IMR-90 (cell line): ENCODE results near the gene IRF2. TPM values are rescaled to one million over a fixed set of nuclear protein-coding genes. Genes with fewer than 3 reads are reported as not detected.

ENCODE experiments used
- ATAC-seq: fragments of 200-7000 bp; cut with Tn5 transposase; 2 replicates; pipeline ENCODE4 v1.9.1; 2020; ENCODE audit warnings: low read depth, mild to moderate bottlenecking, moderate library complexity
- BruUV-seq: library from RNA; stranded (reverse); fragments of 400-500 nt; replicated peaks from 2 replicates; lab custom pipeline; 2021; lab: Mats Ljungman, UMichigan
- CTCF ChIA-PET: fragments of 300-600 bp; formaldehyde crosslinking; extraction: SDS; loops from one replicate; lab custom pipeline; 2021; ENCODE audit warnings: antibody characterized with exemption; lab: Yijun Ruan, JAX
- POLR2A ChIA-PET: fragments of 300-600 bp; sonication (Branson Sonifier 250); formaldehyde crosslinking; loops from one replicate; lab custom pipeline; 2022; ENCODE audit warnings: antibody characterized with exemption; ENCODE audit not compliant: unreplicated experiment; lab: Charles Lee
- DNase-seq: peaks from one replicate; pipeline ENCODE4 v3.0.0; 2013
- H2AFZ ChIP-seq: replicated peaks from 2 replicates; pipeline ENCODE3; 2013; ENCODE audit warnings: low read length, mild to moderate bottlenecking; ENCODE audit not compliant: poor library complexity
- H2AK5ac ChIP-seq: 2 replicates; pipeline ENCODE4 v1.6.1; 2013; ENCODE audit warnings: low read depth, low read length, inconsistent platforms
- H2AK9ac ChIP-seq: replicated peaks from 2 replicates; pipeline ENCODE3; 2013; ENCODE audit warnings: mild to moderate bottlenecking, low read depth, low read length, moderate library complexity; ENCODE audit not compliant: poor library complexity
- H2BK120ac ChIP-seq: 2 replicates; pipeline ENCODE4 v1.6.1; 2013; ENCODE audit warnings: low read depth, low read length, inconsistent platforms
- H2BK15ac ChIP-seq: 3 replicates; pipeline ENCODE4 v1.6.1; 2013; ENCODE audit warnings: low read depth, low read length, inconsistent platforms
- H2BK20ac ChIP-seq: 2 replicates; pipeline ENCODE4 v1.6.1; 2013; ENCODE audit warnings: low read depth, mild to moderate bottlenecking, inconsistent platforms, low read length, moderate library complexity
- H2BK5ac ChIP-seq: 2 replicates; pipeline ENCODE4 v1.6.1; 2013; ENCODE audit warnings: mild to moderate bottlenecking, low read depth, low read length, inconsistent platforms; ENCODE audit not compliant: poor library complexity, severe bottlenecking
- H3K14ac ChIP-seq: replicated peaks from 2 replicates; pipeline ENCODE4 v1.6.1; 2013; ENCODE audit warnings: low read depth, low read length, inconsistent platforms
- H3K18ac ChIP-seq: 2 replicates; pipeline ENCODE4 v1.6.1; 2013; ENCODE audit warnings: low read depth, low read length, control low read depth
- H3K23ac ChIP-seq: 2 replicates; pipeline ENCODE4 v1.6.1; 2013; ENCODE audit warnings: low read depth, low read length, inconsistent platforms
- H3K27ac ChIP-seq: 2 replicates; pipeline ENCODE4 v1.5.1; 2013; ENCODE audit warnings: mild to moderate bottlenecking, control low read depth, low read length; ENCODE audit not compliant: insufficient read depth
- H3K27me3 ChIP-seq: 2 replicates; pipeline ENCODE4 v1.6.1; 2013; ENCODE audit warnings: low read length; ENCODE audit not compliant: control insufficient read depth, insufficient read depth
- H3K36me3 ChIP-seq: 2 replicates; pipeline ENCODE4 v1.6.1; 2013; ENCODE audit warnings: low read length, mixed read lengths; ENCODE audit not compliant: control insufficient read depth, insufficient read depth
- H3K4ac ChIP-seq: 2 replicates; pipeline ENCODE4 v1.6.1; 2013; ENCODE audit warnings: low read depth, low read length, inconsistent platforms
- H3K4me1 ChIP-seq: 2 replicates; pipeline ENCODE4 v1.6.1; 2013; ENCODE audit warnings: low read length, mixed read lengths; ENCODE audit not compliant: control insufficient read depth, insufficient read depth
- H3K4me2 ChIP-seq: 2 replicates; pipeline ENCODE4 v1.6.1; 2013; ENCODE audit warnings: low read depth, mild to moderate bottlenecking, control low read depth, low read length, moderate library complexity
- H3K4me3 ChIP-seq: 2 replicates; pipeline ENCODE4 v1.5.1; 2013; ENCODE audit warnings: low read depth, mild to moderate bottlenecking, control low read depth, low read length, moderate library complexity; ENCODE audit not compliant: insufficient read depth
- H3K56ac ChIP-seq: 2 replicates; pipeline ENCODE4 v1.6.1; 2013; ENCODE audit warnings: low read length, inconsistent platforms; ENCODE audit not compliant: insufficient read depth; ENCODE audit errors: extremely low read depth
- H3K79me1 ChIP-seq, 2 experiments: 2 replicates each; pipeline ENCODE4 v1.6.1; 2013; ENCODE audit warnings: low read length in 2 of 2, inconsistent platforms in 1 of 2, low read depth in 1 of 2
- H3K9ac ChIP-seq: 2 replicates; pipeline ENCODE4 v1.6.1; 2013; ENCODE audit warnings: low read depth, low read length, control low read depth
- H3K9me1 ChIP-seq: 2 replicates; pipeline ENCODE4 v1.6.1; 2013; ENCODE audit warnings: low read length, inconsistent platforms; ENCODE audit not compliant: insufficient read depth
- H3K9me3 ChIP-seq: 2 replicates; pipeline ENCODE4 v1.6.1; 2013; ENCODE audit warnings: low read length; ENCODE audit not compliant: control insufficient read depth, insufficient read depth
- H4K20me1 ChIP-seq: 2 replicates; pipeline ENCODE4 v1.6.1; 2013; ENCODE audit warnings: low read length, inconsistent platforms; ENCODE audit not compliant: insufficient read depth
- H4K5ac ChIP-seq: 2 replicates; pipeline ENCODE4 v1.6.1; 2013; ENCODE audit warnings: mild to moderate bottlenecking, low read depth, low read length, control low read depth
- H4K8ac ChIP-seq, 2 experiments: 2 replicates each; pipeline ENCODE4 v1.6.1; 2013; ENCODE audit warnings: low read depth in 2 of 2, low read length in 2 of 2, control low read depth in 1 of 2, inconsistent platforms in 1 of 2
- H4K91ac ChIP-seq: 2 replicates; pipeline ENCODE4 v1.6.1; 2013; ENCODE audit warnings: low read depth, low read length, inconsistent platforms; ENCODE audit not compliant: insufficient read depth
- BHLHE40 ChIP-seq: fragments of 150-350 bp; IDR thresholded peaks from 2 replicates; pipeline ENCODE4 v1.6.1; 2016; ENCODE audit warnings: mild to moderate bottlenecking, low read depth, low read length
- CEBPB ChIP-seq: IDR thresholded peaks from 2 replicates; pipeline ENCODE4 v1.6.1; 2012; ENCODE audit warnings: low read depth, low read length, improper control_type of control experiment
- CHD1 ChIP-seq: IDR thresholded peaks from 2 replicates; pipeline ENCODE4 v1.6.1; 2012; ENCODE audit warnings: low read depth, low read length, improper control_type of control experiment
- FOS ChIP-seq: fragments of 150-350 bp; IDR thresholded peaks from 2 replicates; pipeline ENCODE4 v1.6.1; 2016; ENCODE audit warnings: low read depth, low read length
- MAFK ChIP-seq: IDR thresholded peaks from 2 replicates; pipeline ENCODE4 v1.6.1; 2012; ENCODE audit warnings: low read depth, low read length, improper control_type of control experiment
- MAZ ChIP-seq: IDR thresholded peaks from 2 replicates; pipeline ENCODE4 v1.6.1; 2012; ENCODE audit warnings: low read depth, mild to moderate bottlenecking, low read length, improper control_type of control experiment, moderate library complexity, borderline replicate concordance
- MXI1 ChIP-seq: IDR thresholded peaks from 2 replicates; pipeline ENCODE4 v1.6.1; 2012; ENCODE audit warnings: low read depth, mild to moderate bottlenecking, low read length, moderate library complexity, borderline replicate concordance
- NFE2L2 ChIP-seq: fragments of 150-350 bp; IDR thresholded peaks from 2 replicates; pipeline ENCODE4 v1.6.1; 2016; ENCODE audit warnings: low read depth, mild to moderate bottlenecking, low read length
- POLR2A ChIP-seq: IDR thresholded peaks from 2 replicates; pipeline ENCODE4 v1.6.1; 2012; ENCODE audit warnings: mild to moderate bottlenecking, low read depth, low read length
- RAD21 ChIP-seq: IDR thresholded peaks from 2 replicates; pipeline ENCODE4 v1.6.1; 2012; ENCODE audit warnings: low read length, improper control_type of control experiment
- RCOR1 ChIP-seq: IDR thresholded peaks from 2 replicates; pipeline ENCODE4 v1.6.1; 2012; ENCODE audit warnings: mild to moderate bottlenecking, low read length, improper control_type of control experiment; ENCODE audit not compliant: insufficient replicate concordance
- RFX5 ChIP-seq: IDR thresholded peaks from 2 replicates; pipeline ENCODE4 v1.8.0; 2012; ENCODE audit warnings: low read depth, mild to moderate bottlenecking, low read length, moderate library complexity
- SMC3 ChIP-seq: fragments of 150-350 bp; IDR thresholded peaks from 2 replicates; pipeline ENCODE4 v1.6.1; 2016; ENCODE audit warnings: low read depth, mild to moderate bottlenecking, antibody characterized with exemption, low read length, moderate library complexity
- WGBS, 2 experiments: methylation state at CpG; one replicate each; pipeline versions ENCODE4 v1.1.5 to v1.1.7; 2013; ENCODE audit warnings: missing lambda C conversion rate in 2 of 2; ENCODE audit not compliant: insufficient read length in 1 of 2; ENCODE audit errors: extremely low coverage in 2 of 2; 5-methylcytosine and 5-hydroxymethylcytosine counted together
- dilution Hi-C: fragments of 300-500 bp; cut with HindIII; formaldehyde crosslinking; loops from one replicate; pipeline ENCODE4 v1.14.3; 2018; ENCODE audit warnings: low sequenced_read_pairs; ENCODE audit not compliant: unreplicated experiment
- in situ Hi-C: fragments of 300-500 bp; cut with MboI; formaldehyde crosslinking; loops from 3 replicates; pipeline ENCODE4 v1.14.3; 2019; ENCODE audit warnings: low sequenced_read_pairs, inconsistent platforms, mixed read lengths
- intact Hi-C: fragments of 100-400 bp; cut with micrococcal nuclease; formaldehyde crosslinking; loops from 2 replicates; pipeline ENCODE4 v1.10.0; 2022
- polyA plus RNA-seq, 3 experiments: library from polyadenylated mRNA; depleted of rRNA; stranded (reverse); fragments of >200 nt; gene quantifications; 2 replicates each; pipeline ENCODE4 v1.2.3, GENCODE V29; 2012; ENCODE audit warnings: low replicate concordance in 1 of 3
- total RNA-seq: library from RNA; depleted of rRNA; stranded (reverse); fragments of >200 nt; gene quantifications from 2 replicates; pipeline ENCODE4 v1.2.3, GENCODE V29; 2012
- TF ChIP-seq, protein P1 (sequence below): conservative IDR thresholded peaks from 2 replicates; pipeline ENCODE4 v1.5.1; 2012; ENCODE audit warnings: mild to moderate bottlenecking, low read depth, low read length, improper control_type of control experiment
- TF ChIP-seq, protein P2 (sequence below): fragments of 150-350 bp; IDR thresholded peaks from 2 replicates; pipeline ENCODE4 v1.6.1; 2016; ENCODE audit warnings: low read depth, mild to moderate bottlenecking, low read length, moderate library complexity, borderline replicate concordance
- TF ChIP-seq, protein P3 (sequence below): fragments of 150-350 bp; IDR thresholded peaks from 2 replicates; pipeline ENCODE4 v1.6.1; 2017; ENCODE audit warnings: mild to moderate bottlenecking, antibody characterized with exemption, low read length, low read depth

Gene IRF2
- total and polyA plus RNA-seq, 2 of the 4 experiments (the other 2 are of a cell fraction), result 16.5 to 21.9 TPM

DNA sequence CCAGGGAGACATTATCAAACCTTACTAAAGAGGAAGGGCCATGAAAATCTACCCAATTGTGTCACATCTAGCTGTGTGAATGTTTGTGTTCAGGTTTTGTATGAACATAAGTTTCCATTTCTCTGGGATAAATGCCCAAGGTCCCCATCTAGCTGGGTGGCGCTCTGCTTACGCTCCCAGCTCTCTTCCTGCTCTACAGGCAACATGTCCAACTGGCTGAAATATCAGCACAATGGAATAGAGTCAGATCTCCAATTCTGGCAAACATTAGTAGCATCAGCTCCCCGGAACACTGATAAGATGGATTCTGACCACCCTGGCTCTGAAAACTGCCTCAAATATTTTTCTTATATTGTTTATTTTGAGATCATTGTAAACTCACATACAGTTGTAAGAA is 74.8 kb downstream of the IRF2 start:
- Histone ChIP-seq H3K18ac (peak overlapping the region; percentile 35), H3K36me3 (peaks cover 38% of the 10 kb centered on the region), H2BK120ac (no peak overlapping the region; the same call in 1 of the 2 replicates), H4K20me1 (no peaks in the 10 kb centered on the region), H4K5ac (0 out of 2 replicates have a peak overlapping the region, but pooled peaks have one; percentile 52), H3K4me3 (no peak overlapping the region), H2BK5ac (no peak overlapping the region), H4K91ac (0 out of 2 replicates have a peak overlapping the region, but pooled peaks have one; percentile 19), H2AK9ac (no peak overlapping the region), H3K14ac (no peak overlapping the region), H2AK5ac (peak overlapping the region; percentile 23), H2AFZ (no peak overlapping the region), H3K27me3 (no peaks in the 10 kb centered on the region), H3K27ac (peak overlapping the region; percentile 41; the same call in 1 of the 2 replicates), H3K4me1 (peaks cover 13% of the 10 kb centered on the region), H3K9me3 (0 out of 2 replicates have a peak, but pooled peaks cover 2% of the 10 kb centered on the region), H3K9ac (no peak overlapping the region), H2BK15ac (no peak overlapping the region; the same call in 2 of the 3 replicates), H3K23ac (no peak overlapping the region), H2BK20ac (no peak overlapping the region; the same call in 1 of the 2 replicates), H4K8ac (peak overlapping the region in 1 of 2 experiments; percentile 22; a peak in 1 of 4 replicates), H3K79me1 (peaks cover 8 to 32% of the 10 kb centered on the region in 2 experiments; a peak in 2 of 4 replicates), H3K9me1 (peaks cover 11% of the 10 kb centered on the region; the same call in 1 of the 2 replicates), H3K4ac (peak overlapping the region; percentile 14), H3K4me2 (no peak overlapping the region), H3K56ac (no peak overlapping the region; the same call in 1 of the 2 replicates)
- DNase-seq (no peak), ATAC-seq (no peak)
- intact Hi-C loops (no loop called here), dilution Hi-C loops (no loop called here), in situ Hi-C loops (no loop called here)
- no peak for TF ChIP-seq SMC3
- no peak for TF ChIP-seq POLR2A
- no peak for TF ChIP-seq CEBPB
- no peak for TF ChIP-seq MAFK
- TF ChIP-seq RFX5, result no peak
- no peak for TF ChIP-seq FOS
- no peak for TF ChIP-seq RAD21
- TF ChIP-seq, protein P1, sequence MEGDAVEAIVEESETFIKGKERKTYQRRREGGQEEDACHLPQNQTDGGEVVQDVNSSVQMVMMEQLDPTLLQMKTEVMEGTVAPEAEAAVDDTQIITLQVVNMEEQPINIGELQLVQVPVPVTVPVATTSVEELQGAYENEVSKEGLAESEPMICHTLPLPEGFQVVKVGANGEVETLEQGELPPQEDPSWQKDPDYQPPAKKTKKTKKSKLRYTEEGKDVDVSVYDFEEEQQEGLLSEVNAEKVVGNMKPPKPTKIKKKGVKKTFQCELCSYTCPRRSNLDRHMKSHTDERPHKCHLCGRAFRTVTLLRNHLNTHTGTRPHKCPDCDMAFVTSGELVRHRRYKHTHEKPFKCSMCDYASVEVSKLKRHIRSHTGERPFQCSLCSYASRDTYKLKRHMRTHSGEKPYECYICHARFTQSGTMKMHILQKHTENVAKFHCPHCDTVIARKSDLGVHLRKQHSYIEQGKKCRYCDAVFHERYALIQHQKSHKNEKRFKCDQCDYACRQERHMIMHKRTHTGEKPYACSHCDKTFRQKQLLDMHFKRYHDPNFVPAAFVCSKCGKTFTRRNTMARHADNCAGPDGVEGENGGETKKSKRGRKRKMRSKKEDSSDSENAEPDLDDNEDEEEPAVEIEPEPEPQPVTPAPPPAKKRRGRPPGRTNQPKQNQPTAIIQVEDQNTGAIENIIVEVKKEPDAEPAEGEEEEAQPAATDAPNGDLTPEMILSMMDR, result no peak
- no peak for TF ChIP-seq BHLHE40
- no peak for TF ChIP-seq MAZ
- no peak for TF ChIP-seq CHD1
- TF ChIP-seq, protein P2, sequence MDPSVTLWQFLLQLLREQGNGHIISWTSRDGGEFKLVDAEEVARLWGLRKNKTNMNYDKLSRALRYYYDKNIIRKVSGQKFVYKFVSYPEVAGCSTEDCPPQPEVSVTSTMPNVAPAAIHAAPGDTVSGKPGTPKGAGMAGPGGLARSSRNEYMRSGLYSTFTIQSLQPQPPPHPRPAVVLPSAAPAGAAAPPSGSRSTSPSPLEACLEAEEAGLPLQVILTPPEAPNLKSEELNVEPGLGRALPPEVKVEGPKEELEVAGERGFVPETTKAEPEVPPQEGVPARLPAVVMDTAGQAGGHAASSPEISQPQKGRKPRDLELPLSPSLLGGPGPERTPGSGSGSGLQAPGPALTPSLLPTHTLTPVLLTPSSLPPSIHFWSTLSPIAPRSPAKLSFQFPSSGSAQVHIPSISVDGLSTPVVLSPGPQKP, result no peak
- TF ChIP-seq NFE2L2, result no peak
- no peak for TF ChIP-seq RCOR1
- no peak for TF ChIP-seq MXI1
- TF ChIP-seq, protein P3, sequence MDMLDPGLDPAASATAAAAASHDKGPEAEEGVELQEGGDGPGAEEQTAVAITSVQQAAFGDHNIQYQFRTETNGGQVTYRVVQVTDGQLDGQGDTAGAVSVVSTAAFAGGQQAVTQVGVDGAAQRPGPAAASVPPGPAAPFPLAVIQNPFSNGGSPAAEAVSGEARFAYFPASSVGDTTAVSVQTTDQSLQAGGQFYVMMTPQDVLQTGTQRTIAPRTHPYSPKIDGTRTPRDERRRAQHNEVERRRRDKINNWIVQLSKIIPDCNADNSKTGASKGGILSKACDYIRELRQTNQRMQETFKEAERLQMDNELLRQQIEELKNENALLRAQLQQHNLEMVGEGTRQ, result no peak
- ChIA-PET POLR2A (no interaction called here), CTCF (no interaction called here)
- no CpG with 5 or more reads among the region's 3 CpGs for WGBS, 2 experiments
- BruUV-seq, result no TSS peak
